Trophoblast cell (in vitro differentiated cells and primary cell): ENCODE measurements around the gene ANK2.

Experiments
- DNase-seq, 2 donors: peaks; one replicate each; pipeline ENCODE4 v3.0.0-alpha.2; 2016
- H2AFZ ChIP-seq: 2 replicates; pipeline ENCODE4 v1.6.1; 2013; ENCODE audit warnings: low read length, moderate library complexity, mild to moderate bottlenecking; ENCODE audit not compliant: insufficient read depth, poor library complexity
- H2AK5ac ChIP-seq: 2 replicates; pipeline ENCODE4 v1.6.1; 2013; ENCODE audit warnings: mild to moderate bottlenecking, low read length
- H2BK120ac ChIP-seq: 2 replicates; pipeline ENCODE4 v1.6.1; 2013; ENCODE audit warnings: low read length, mild to moderate bottlenecking, moderate library complexity; ENCODE audit not compliant: insufficient read depth, poor library complexity
- H2BK12ac ChIP-seq: 2 replicates; pipeline ENCODE4 v1.6.1; 2013; ENCODE audit warnings: mild to moderate bottlenecking, low read length, moderate library complexity
- H2BK5ac ChIP-seq: 2 replicates; pipeline ENCODE4 v1.6.1; 2013; ENCODE audit warnings: low read length, low read depth, moderate library complexity, mild to moderate bottlenecking; ENCODE audit not compliant: poor library complexity
- H3K14ac ChIP-seq: 2 replicates; pipeline ENCODE4 v1.6.1; 2013; ENCODE audit warnings: mild to moderate bottlenecking, low read length
- H3K18ac ChIP-seq: 2 replicates; pipeline ENCODE4 v1.6.1; 2013; ENCODE audit warnings: mild to moderate bottlenecking, low read length
- H3K23ac ChIP-seq: 2 replicates; pipeline ENCODE4 v1.6.1; 2013; ENCODE audit warnings: low read length
- H3K27ac ChIP-seq: 2 replicates; pipeline ENCODE4 v1.5.1; 2013; ENCODE audit warnings: low read depth, mild to moderate bottlenecking, inconsistent platforms, low read length, moderate library complexity
- H3K27me3 ChIP-seq: 2 replicates; pipeline ENCODE4 v1.6.1; 2013; ENCODE audit warnings: inconsistent platforms, mild to moderate bottlenecking, low read length, moderate library complexity; ENCODE audit not compliant: insufficient read depth
- H3K36me3 ChIP-seq, 2 experiments: 1 replicate in 1 of 2; 2 replicates in 1 of 2; pipeline ENCODE4 v1.6.1; 2013; ENCODE audit warnings: low read length in 2 of 2, mild to moderate bottlenecking in 2 of 2, moderate library complexity in 1 of 2; ENCODE audit not compliant: insufficient read depth in 2 of 2, control insufficient read depth in 1 of 2
- H3K4ac ChIP-seq: 2 replicates; pipeline ENCODE4 v1.6.1; 2013; ENCODE audit warnings: low read depth, mild to moderate bottlenecking, low read length, moderate library complexity
- H3K4me1 ChIP-seq, 2 experiments: 1 replicate in 1 of 2; 2 replicates in 1 of 2; pipeline ENCODE4 v1.6.1; 2013; ENCODE audit warnings: low read length in 2 of 2, mild to moderate bottlenecking in 2 of 2, moderate library complexity in 1 of 2; ENCODE audit not compliant: insufficient read depth in 2 of 2, control insufficient read depth in 1 of 2
- H3K4me2 ChIP-seq: 2 replicates; pipeline ENCODE4 v1.6.1; 2013; ENCODE audit warnings: inconsistent platforms, mild to moderate bottlenecking, low read length, moderate library complexity
- H3K4me3 ChIP-seq: 2 replicates; pipeline ENCODE4 v1.5.1; 2013; ENCODE audit warnings: mild to moderate bottlenecking, low read depth, low read length, inconsistent platforms
- H3K79me1 ChIP-seq: one replicate; pipeline ENCODE4 v1.6.1; 2013; ENCODE audit warnings: low read length
- H3K79me2 ChIP-seq: 2 replicates; pipeline ENCODE4 v1.6.1; 2013; ENCODE audit warnings: low read length, mild to moderate bottlenecking; ENCODE audit not compliant: control insufficient read depth, insufficient read depth, poor library complexity
- H3K9ac ChIP-seq: 2 replicates; pipeline ENCODE4 v1.6.1; 2013; ENCODE audit warnings: mild to moderate bottlenecking, low read length
- H3K9me3 ChIP-seq: 2 replicates; pipeline ENCODE4 v1.6.1; 2013; ENCODE audit warnings: low read depth, mild to moderate bottlenecking, control low read depth, inconsistent platforms, low read length; ENCODE audit not compliant: insufficient read depth
- H4K12ac ChIP-seq: 2 replicates; pipeline ENCODE4 v1.6.1; 2013; ENCODE audit warnings: low read depth, mild to moderate bottlenecking, low read length, moderate library complexity
- H4K8ac ChIP-seq: 2 replicates; pipeline ENCODE4 v1.6.1; 2013; ENCODE audit warnings: low read depth, mild to moderate bottlenecking, low read length, moderate library complexity
- H4K91ac ChIP-seq: one replicate; pipeline ENCODE4 v1.6.1; 2013; ENCODE audit warnings: low read depth, mild to moderate bottlenecking, low read length, moderate library complexity
- WGBS: extraction: QIAGEN DNeasy Blood & Tissue Kit; methylation state at CpG from one replicate; pipeline ENCODE4 v1.1.7; 2013; ENCODE audit warnings: missing lambda C conversion rate; ENCODE audit not compliant: insufficient read length, insufficient coverage; ENCODE audit errors: extremely low coverage; 5-methylcytosine and 5-hydroxymethylcytosine counted together

ANK2 gene

DNA sequence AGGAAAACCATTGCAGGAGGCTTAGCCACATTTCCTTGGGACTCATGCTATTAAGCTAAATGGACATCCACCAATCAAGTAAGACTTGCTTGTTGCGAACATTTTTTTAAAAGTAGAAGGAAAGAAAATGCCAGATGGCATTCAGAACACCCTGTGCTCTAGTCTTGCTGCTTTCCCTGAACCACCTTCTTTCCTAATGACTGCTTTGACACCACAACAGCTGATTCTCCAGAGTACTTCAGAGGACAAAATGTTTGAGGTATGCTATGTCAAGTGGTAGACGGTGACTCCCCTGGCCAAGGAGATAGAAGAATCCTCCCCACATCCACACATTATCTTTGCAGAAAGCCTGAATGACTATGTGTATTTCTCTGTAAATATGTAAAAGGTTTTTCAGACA is 65.4 kb downstream of the ANK2 start:
- Histone ChIP-seq H3K9me3 (no peaks in the 10 kb centered on the region), H3K79me2 (no peaks in the 10 kb centered on the region), H2BK120ac (no peak overlapping the region), H3K18ac (no peak overlapping the region), H3K9ac (no peak overlapping the region), H2AFZ (no peak overlapping the region), H3K4me1 (no peaks in the 10 kb centered on the region), H4K12ac (no peak overlapping the region), H3K23ac (no peak overlapping the region), H3K36me3 (no peaks in the 10 kb centered on the region), H3K4me3 (no peak overlapping the region), H3K14ac (no peak overlapping the region), H3K4me2 (no peak overlapping the region), H2BK5ac (no peak overlapping the region), H3K27me3 (no peaks in the 10 kb centered on the region), H4K91ac (no peak overlapping the region), H3K4ac (no peak overlapping the region), H2AK5ac (no peak overlapping the region), H3K27ac (no peak overlapping the region), H4K8ac (no peak overlapping the region), H3K79me1 (no peaks in the 10 kb centered on the region), H2BK12ac (no peak overlapping the region)
- WGBS = no CpG with 5 or more reads among the region's 2 CpGs
- DNase-seq = no peak

DNA sequence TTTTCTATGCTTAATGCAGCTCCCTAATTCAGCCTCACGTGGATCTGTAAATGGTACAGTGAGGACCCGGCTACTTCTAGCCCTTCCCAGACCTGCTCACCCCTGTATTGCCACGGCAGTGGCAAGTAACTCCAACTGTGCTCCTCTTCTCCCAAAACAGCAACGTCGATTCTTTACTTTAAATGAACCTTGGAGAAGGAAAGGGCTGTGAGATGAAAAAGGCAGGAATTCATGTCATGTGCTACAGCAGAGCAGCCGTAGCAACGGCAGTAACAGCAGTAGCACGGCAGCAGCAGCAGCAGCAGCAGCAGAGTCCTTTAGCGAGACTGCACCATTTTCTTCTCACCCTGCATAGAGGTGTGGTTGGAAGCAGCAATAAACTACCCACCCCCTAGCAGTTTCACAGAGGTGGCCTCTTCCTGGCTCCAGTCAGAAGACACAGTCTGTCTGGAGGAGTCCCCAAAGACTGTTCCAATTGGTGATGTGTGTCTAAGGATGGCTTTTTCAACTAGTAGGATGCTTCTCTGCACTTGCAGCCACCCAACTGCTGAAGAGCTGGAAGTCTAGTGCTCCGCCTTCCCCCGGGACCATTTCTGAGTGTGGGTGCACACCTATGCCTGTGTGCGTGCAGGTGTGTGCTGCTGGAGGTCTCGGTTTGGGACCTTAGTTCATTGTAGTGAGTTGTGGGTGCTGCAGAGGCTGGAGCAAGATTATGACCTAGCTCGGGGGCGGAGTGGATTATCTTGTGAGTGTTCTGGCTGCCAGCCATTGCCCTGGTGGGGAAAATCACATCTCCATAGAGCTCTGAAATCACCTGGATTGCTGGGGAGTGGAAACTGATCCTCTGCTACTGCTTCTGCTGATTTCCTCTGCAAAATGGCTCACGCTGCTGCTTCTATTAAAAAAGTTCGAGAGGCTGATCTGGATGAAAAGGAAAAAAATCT is 67.2 kb downstream of the ANK2 start:
- no peak for DNase-seq
- Histone ChIP-seq H2BK12ac (no peak overlapping the region), H2BK5ac (no peak overlapping the region), H3K36me3 (no peaks in the 10 kb centered on the region), H2BK120ac (no peak overlapping the region), H3K79me2 (no peaks in the 10 kb centered on the region), H3K14ac (no peak overlapping the region), H3K9ac (no peak overlapping the region), H4K12ac (no peak overlapping the region), H3K4me1 (no peaks in the 10 kb centered on the region), H3K4ac (no peak overlapping the region), H3K27ac (no peak overlapping the region), H2AFZ (no peak overlapping the region), H3K9me3 (no peaks in the 10 kb centered on the region), H3K79me1 (no peaks in the 10 kb centered on the region), H3K4me2 (no peak overlapping the region), H2AK5ac (no peak overlapping the region), H3K18ac (no peak overlapping the region), H4K8ac (no peak overlapping the region), H3K23ac (no peak overlapping the region), H3K27me3 (no peaks in the 10 kb centered on the region), H3K4me3 (no peak overlapping the region), H4K91ac (no peak overlapping the region)
- no CpG with 5 or more reads among the region's 17 CpGs for WGBS

DNA sequence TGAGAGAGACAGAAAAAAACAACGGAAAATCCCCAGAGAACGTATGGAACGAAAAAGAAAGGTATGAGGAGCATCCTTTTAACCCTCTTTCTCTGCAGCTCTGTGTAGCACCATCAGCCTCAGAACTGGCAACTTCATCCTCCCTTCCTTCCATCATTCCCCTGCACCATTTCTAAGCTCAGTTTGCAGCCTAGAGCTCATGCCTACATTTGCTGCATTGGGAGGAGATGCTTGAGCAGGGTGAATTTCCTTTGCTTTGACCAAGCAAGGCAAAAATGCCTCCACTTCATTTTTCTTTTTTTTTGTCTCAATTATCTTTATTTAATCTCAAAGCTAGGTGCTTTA is 67.9 kb downstream of the ANK2 start:
- Histone ChIP-seq H3K23ac (no peak overlapping the region), H3K27me3 (no peaks in the 10 kb centered on the region), H3K79me1 (no peaks in the 10 kb centered on the region), H3K9me3 (no peaks in the 10 kb centered on the region), H3K79me2 (no peaks in the 10 kb centered on the region), H3K4me1 (no peaks in the 10 kb centered on the region), H2AK5ac (no peak overlapping the region), H4K12ac (no peak overlapping the region), H2BK120ac (no peak overlapping the region), H3K27ac (no peak overlapping the region), H2BK12ac (no peak overlapping the region), H3K9ac (no peak overlapping the region), H4K91ac (no peak overlapping the region), H3K14ac (no peak overlapping the region), H3K36me3 (no peaks in the 10 kb centered on the region), H3K4me2 (no peak overlapping the region), H3K18ac (no peak overlapping the region), H4K8ac (no peak overlapping the region), H3K4ac (no peak overlapping the region), H2BK5ac (no peak overlapping the region), H2AFZ (no peak overlapping the region), H3K4me3 (no peak overlapping the region)
- no CpG with 5 or more reads among the region's 3 CpGs for WGBS
- no peak for DNase-seq

DNA sequence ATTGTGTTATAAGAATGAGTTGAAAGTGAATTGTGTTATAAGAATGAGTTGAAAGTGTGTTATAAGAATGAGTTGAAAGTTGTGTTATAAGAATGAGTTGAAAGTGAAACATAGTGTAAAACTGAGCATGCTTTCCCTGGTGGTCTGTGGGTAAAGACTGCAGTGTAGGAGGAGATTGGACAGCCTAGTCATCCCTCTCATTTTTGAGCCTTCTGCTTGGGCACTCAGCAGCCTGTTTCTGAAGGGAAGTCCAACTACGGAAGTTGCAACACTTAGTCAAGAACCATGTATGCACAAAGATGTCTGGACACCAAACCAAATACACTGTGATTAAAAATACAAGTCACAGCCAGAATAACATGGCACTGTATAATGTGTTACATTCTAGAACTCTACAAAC is 72.6 kb downstream of the ANK2 start:
- H3K4me1 ChIP-seq = no peaks in the 10 kb centered on the region
- DNase-seq = no peak
- no peak overlapping the region for H2BK5ac ChIP-seq
- H3K23ac ChIP-seq = no peak overlapping the region
- H3K4me3 ChIP-seq = no peak overlapping the region
- H2BK12ac ChIP-seq = no peak overlapping the region
- H3K9ac ChIP-seq = no peak overlapping the region
- no peaks in the 10 kb centered on the region for H3K79me2 ChIP-seq
- no peak overlapping the region for H4K12ac ChIP-seq
- H3K9me3 ChIP-seq = no peaks in the 10 kb centered on the region
- no peak overlapping the region for H3K18ac ChIP-seq
- H3K14ac ChIP-seq = no peak overlapping the region
- no peak overlapping the region for H4K8ac ChIP-seq
- no peaks in the 10 kb centered on the region for H3K27me3 ChIP-seq
- no peaks in the 10 kb centered on the region for H3K36me3 ChIP-seq
- no peak overlapping the region for H3K27ac ChIP-seq
- H2BK120ac ChIP-seq = no peak overlapping the region
- H3K4me2 ChIP-seq = no peak overlapping the region
- no peak overlapping the region for H2AFZ ChIP-seq
- WGBS = no CpG with 5 or more reads among the region's 1 CpG
- H2AK5ac ChIP-seq = no peak overlapping the region
- H3K4ac ChIP-seq = no peak overlapping the region
- no peak overlapping the region for H4K91ac ChIP-seq
- no peaks in the 10 kb centered on the region for H3K79me1 ChIP-seq
